ENCODE measurements around the gene CGREF1. TPM values are rescaled to one million over a fixed set of nuclear protein-coding genes. Genes with fewer than 3 reads are reported as not detected.

Gene CGREF1
- total and polyA plus RNA-seq, 4 donors: 19.0 to 55.3 (median 35.4) TPM

DNA sequence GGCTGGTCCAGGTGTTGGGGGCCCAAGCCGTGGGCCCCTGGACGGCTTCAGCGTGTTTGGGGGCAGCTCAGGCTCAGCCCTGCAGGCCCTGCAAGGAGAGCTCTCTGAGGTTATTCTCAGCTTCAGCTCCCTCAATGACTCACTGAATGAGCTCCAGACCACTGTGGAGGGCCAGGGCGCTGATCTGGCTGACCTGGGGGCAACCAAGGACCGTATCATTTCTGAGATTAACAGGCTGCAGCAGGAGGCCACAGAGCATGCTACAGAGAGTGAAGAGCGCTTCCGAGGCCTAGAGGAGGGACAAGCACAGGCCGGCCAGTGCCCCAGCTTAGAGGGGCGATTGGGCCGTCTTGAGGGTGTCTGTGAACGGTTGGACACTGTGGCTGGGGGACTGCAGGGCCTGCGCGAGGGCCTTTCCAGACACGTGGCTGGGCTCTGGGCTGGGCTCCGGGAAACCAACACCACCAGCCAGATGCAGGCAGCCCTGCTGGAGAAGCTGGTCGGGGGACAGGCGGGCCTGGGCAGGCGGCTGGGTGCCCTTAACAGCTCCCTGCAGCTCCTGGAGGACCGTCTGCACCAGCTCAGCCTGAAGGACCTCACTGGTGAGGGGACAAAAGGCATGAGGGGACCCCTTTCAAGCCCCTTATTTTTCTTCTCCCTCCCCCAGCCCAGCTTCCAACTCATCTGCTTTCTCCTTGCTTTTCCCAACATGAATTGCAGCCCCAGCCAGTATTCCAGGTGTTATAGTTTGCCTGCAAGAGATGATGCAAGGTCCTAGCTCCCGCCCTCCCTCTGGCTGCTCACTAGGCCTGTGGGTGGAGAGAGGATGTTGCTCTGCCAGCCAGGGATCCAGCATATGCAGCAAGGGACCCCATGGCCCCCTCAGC, 35.3 kb downstream of the CGREF1 start:
- peaks cover 55% of the 10 kb centered on the region for H3K4me1 ChIP-seq (ENCODE audit: control insufficient read depth, insufficient read depth, low read length)
- no peak overlapping the region for H3K4me3 ChIP-seq (ENCODE audit: low read depth, low read length)

DNA sequence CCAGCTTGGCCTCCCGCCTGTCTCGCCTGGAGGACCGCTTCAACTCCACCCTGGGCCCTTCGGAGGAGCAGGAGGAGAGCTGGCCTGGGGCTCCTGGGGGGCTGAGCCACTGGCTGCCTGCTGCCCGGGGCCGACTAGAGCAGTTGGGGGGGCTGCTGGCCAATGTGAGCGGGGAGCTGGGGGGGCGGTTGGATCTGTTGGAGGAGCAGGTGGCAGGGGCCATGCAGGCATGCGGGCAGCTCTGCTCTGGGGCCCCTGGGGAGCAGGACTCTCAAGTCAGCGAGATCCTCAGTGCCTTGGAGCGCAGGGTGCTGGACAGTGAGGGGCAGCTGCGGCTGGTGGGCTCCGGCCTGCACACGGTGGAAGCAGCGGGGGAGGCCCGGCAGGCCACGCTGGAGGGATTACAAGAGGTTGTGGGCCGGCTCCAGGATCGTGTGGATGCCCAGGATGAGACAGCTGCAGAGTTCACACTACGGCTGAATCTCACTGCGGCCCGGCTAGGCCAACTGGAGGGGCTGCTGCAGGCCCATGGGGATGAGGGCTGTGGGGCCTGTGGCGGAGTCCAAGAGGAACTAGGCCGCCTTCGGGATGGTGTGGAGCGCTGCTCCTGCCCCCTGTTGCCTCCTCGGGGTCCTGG, 36.0 kb downstream of the CGREF1 start:
- no peak for DNase-seq (ENCODE audit: low read depth in 4 of 6, low spot score in 6 of 6)
- Histone ChIP-seq H3K4me3 (ENCODE audit: low read depth, low read length) (no peak overlapping the region), H3K27me3 (ENCODE audit: control insufficient read depth, insufficient read depth, low read length) (peaks cover 2% of the 10 kb centered on the region), H3K27ac (ENCODE audit: low read depth, low read length) (no peak overlapping the region), H3K36me3 (ENCODE audit: control insufficient read depth, insufficient read depth, low read length) (peaks cover 19% of the 10 kb centered on the region), H3K9me3 (ENCODE audit: control insufficient read depth, insufficient read depth, low read length) (no peaks in the 10 kb centered on the region), H3K4me1 (ENCODE audit: control insufficient read depth, insufficient read depth, low read length) (peaks cover 61% of the 10 kb centered on the region)
- WGBS (ENCODE audit: insufficient coverage): 94% methylated on average over 21 of the region's 27 CpGs

More for the DNA sequence above, 35.3 kb downstream of the CGREF1 start:
- Histone ChIP-seq H3K9me3 (ENCODE audit: control insufficient read depth, insufficient read depth, low read length) (no peaks in the 10 kb centered on the region), H3K27ac (ENCODE audit: low read depth, low read length) (no peak overlapping the region), H3K27me3 (ENCODE audit: control insufficient read depth, insufficient read depth, low read length) (no peaks in the 10 kb centered on the region), H3K36me3 (ENCODE audit: control insufficient read depth, insufficient read depth, low read length) (peaks cover 19% of the 10 kb centered on the region)
- no peak for DNase-seq (ENCODE audit: low read depth in 4 of 6, low spot score in 6 of 6)
- WGBS (ENCODE audit: insufficient coverage): 85% methylated on average over 19 of the region's 20 CpGs

DNA sequence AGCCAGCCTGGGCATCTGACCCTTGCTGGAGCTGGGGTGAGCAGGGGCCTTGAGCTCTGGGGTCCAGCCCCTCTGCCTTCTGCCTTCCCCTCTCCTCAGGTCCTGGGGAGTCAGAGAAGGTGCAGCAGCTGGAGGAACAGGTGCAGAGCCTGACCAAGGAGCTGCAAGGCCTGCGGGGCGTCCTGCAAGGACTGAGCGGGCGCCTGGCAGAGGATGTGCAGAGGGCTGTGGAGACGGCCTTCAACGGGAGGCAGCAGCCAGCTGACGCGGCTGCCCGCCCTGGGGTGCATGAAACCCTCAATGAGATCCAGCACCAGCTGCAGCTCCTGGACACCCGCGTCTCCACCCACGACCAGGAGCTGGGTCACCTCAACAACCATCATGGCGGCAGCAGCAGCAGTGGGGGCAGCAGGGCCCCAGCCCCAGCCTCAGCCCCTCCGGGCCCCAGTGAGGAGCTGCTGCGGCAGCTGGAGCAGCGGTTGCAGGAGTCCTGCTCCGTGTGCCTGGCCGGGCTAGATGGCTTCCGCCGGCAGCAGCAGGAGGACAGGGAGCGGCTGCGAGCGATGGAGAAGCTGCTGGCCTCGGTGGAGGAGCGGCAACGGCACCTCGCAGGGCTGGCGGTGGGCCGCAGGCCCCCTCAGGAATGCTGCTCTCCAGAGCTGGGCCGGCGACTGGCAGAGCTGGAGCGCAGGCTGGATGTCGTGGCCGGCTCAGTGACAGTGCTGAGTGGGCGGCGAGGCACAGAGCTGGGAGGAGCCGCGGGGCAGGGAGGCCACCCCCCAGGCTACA, 36.8 kb downstream of the CGREF1 start:
- WGBS (ENCODE audit: insufficient coverage): 92% methylated on average over 38 of the region's 38 CpGs
- no peaks in the 10 kb centered on the region for H3K9me3 ChIP-seq (ENCODE audit: control insufficient read depth, insufficient read depth, low read length)
- H3K36me3 ChIP-seq (ENCODE audit: control insufficient read depth, insufficient read depth, low read length): peaks cover 19% of the 10 kb centered on the region
- no peak for DNase-seq (ENCODE audit: low read depth in 4 of 6, low spot score in 6 of 6)
- H3K27me3 ChIP-seq (ENCODE audit: control insufficient read depth, insufficient read depth, low read length): peaks cover 2% of the 10 kb centered on the region
- no peak overlapping the region for H3K4me3 ChIP-seq (ENCODE audit: low read depth, low read length)
- peaks cover 59% of the 10 kb centered on the region for H3K4me1 ChIP-seq (ENCODE audit: control insufficient read depth, insufficient read depth, low read length)
- no peak overlapping the region for H3K27ac ChIP-seq (ENCODE audit: low read depth, low read length)

DNA sequence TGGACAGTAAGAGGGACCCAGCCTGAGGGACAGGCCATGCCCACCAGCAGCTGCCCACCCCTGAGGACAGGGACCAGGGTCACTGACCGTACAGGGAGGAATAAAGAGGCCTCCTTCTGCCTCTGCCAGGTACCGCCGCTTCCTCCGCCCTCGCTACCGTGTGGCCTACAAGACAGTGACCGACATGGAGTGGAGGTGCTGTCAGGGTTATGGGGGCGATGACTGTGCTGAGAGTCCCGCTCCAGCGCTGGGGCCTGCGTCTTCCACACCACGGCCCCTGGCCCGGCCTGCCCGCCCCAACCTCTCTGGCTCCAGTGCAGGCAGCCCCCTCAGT, 38.4 kb downstream of the CGREF1 start:
- Histone ChIP-seq H3K27ac (ENCODE audit: low read depth, low read length) (peak overlapping the region; percentile 1), H3K9me3 (ENCODE audit: control insufficient read depth, insufficient read depth, low read length) (no peaks in the 10 kb centered on the region), H3K36me3 (ENCODE audit: control insufficient read depth, insufficient read depth, low read length) (peaks cover 19% of the 10 kb centered on the region), H3K4me1 (ENCODE audit: control insufficient read depth, insufficient read depth, low read length) (peaks cover 50% of the 10 kb centered on the region), H3K4me3 (ENCODE audit: low read depth, low read length) (no peak overlapping the region), H3K27me3 (ENCODE audit: control insufficient read depth, insufficient read depth, low read length) (peaks cover 2% of the 10 kb centered on the region)
- WGBS (ENCODE audit: insufficient coverage): 92% methylated on average over 10 of the region's 14 CpGs
- no peak for DNase-seq (ENCODE audit: low read depth in 4 of 6, low spot score in 6 of 6)

DNA sequence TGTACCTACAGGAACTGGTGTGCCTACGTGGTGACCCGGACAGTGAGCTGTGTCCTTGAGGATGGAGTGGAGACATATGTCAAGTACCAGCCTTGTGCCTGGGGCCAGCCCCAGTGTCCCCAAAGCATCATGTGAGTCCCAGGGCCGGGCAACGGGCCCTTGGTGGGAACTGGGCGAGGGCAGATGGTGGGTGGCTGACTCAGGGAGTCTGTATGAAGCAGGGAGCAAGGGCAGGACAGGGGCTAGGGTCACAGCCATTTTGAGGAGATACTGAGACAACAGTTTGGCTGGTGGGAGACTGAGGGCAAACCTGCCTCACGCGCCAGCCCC, 38.8 kb downstream of the CGREF1 start:
- H3K4me3 ChIP-seq (ENCODE audit: low read depth, low read length): no peak overlapping the region
- peaks cover 2% of the 10 kb centered on the region for H3K27me3 ChIP-seq (ENCODE audit: control insufficient read depth, insufficient read depth, low read length)
- no peak for DNase-seq (ENCODE audit: low read depth in 4 of 6, low spot score in 6 of 6)
- peaks cover 48% of the 10 kb centered on the region for H3K4me1 ChIP-seq (ENCODE audit: control insufficient read depth, insufficient read depth, low read length)
- H3K36me3 ChIP-seq (ENCODE audit: control insufficient read depth, insufficient read depth, low read length): peaks cover 19% of the 10 kb centered on the region
- no peaks in the 10 kb centered on the region for H3K9me3 ChIP-seq (ENCODE audit: control insufficient read depth, insufficient read depth, low read length)
- 92% methylated on average over 7 of the region's 7 CpGs for WGBS (ENCODE audit: insufficient coverage)
- H3K27ac ChIP-seq (ENCODE audit: low read depth, low read length): no peak overlapping the region

DNA sequence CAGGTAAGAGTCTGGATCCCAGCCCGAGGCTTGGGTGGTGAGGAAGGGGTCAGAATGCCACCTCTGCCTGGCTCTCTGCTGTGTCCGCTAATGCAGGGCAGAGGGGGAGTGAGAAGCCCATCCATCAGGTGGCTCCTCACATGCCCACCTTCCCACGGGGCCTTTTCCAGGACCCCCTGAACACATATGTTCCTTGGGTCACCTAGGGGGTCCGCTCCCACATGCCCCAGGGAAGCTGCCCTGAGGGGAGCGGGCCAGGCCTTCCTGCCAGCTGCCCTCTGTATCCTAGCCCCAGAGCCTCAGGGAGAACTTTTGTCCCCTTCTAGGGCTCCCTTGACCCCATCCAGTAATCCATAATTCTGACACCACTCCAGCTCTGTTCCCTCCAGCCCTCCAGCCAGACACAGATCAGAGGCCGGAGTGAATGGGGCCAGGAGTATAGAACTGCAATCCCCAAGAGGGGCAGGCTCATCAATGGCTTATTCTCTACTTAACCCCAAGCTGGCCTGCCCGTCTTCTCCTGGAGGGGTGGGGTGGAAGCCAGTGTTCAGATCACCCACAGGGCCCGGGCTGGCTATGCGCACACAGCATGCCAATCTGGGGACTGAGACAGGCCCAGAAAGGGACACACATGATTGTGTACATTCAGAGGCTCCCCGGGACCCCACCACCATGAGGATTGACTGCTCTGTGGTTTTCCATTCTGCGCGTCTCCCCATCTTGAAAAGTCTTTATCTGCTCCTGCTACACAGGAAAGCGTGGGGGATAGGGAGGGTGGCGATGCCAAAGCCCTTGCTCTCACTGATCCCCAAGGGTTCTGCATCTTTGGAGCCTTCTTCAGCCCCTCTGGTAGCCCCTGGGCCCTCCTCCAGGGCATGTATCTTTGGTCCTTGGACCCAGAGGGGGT, 39.4 kb downstream of the CGREF1 start:
- Histone ChIP-seq H3K36me3 (ENCODE audit: control insufficient read depth, insufficient read depth, low read length) (peaks cover 19% of the 10 kb centered on the region), H3K4me3 (ENCODE audit: low read depth, low read length) (peak overlapping the region; percentile 48), H3K4me1 (ENCODE audit: control insufficient read depth, insufficient read depth, low read length) (peaks cover 46% of the 10 kb centered on the region), H3K27me3 (ENCODE audit: control insufficient read depth, insufficient read depth, low read length) (peaks cover 2% of the 10 kb centered on the region), H3K9me3 (ENCODE audit: control insufficient read depth, insufficient read depth, low read length) (no peaks in the 10 kb centered on the region), H3K27ac (ENCODE audit: low read depth, low read length) (peak overlapping the region; percentile 84)
- 83% methylated on average over 11 of the region's 14 CpGs for WGBS (ENCODE audit: insufficient coverage)
- no peak for DNase-seq (ENCODE audit: low read depth in 4 of 6, low spot score in 6 of 6)

DNA sequence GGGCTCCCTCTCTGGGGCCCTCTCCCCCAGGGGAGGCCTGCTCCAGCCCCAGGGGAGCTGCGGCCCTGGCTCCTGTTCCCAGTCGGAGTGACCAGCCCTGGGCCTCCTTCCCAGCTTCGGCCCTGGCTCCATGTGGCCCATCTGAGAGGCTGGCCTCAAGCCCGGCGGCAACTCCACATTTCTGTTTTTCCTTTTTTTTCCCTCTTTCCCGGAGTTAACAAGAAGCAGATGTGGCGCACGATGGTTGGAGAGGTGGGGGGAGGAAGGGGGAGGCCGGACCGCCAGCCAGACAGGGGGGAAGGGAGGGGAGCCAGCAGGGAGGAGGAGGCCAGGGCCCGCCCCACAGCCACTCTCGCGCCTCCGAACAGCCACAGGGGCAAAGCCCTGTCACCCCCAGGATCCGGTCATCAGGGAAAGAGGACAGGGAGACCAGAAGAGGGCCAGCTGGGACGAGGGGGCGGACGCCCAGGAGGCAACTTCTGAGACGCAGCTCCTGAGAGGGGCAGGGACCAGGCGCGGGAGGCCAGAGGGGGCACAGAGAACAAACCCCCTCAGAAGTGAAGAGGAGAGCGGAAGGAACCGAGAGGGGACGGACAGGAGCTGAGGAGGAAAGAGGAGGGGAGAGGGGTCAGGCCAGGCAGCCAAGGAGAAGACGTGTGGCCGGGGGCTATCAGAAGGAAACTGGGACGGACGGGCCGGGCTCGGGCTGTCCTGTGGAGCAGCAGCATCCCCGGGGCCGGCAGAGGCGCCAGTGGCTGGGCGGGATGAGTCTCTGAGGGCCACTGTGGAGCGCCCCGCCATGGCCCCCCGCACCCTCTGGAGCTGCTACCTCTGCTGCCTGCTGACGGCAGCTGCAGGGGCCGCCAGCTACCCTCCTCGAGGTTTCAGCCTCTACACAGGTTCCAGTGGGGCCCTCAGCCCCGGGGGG, 40.4 kb downstream of the CGREF1 start, which contains the start of gene EMILIN1:
Gene EMILIN1 (plus strand): TSS at position 349 of the 928 bp plus-strand sequence. CDS start 451 bp downstream, at position 800.
- Histone ChIP-seq H3K4me1 (ENCODE audit: control insufficient read depth, insufficient read depth, low read length) (peaks cover 46% of the 10 kb centered on the region), H3K27me3 (ENCODE audit: control insufficient read depth, insufficient read depth, low read length) (peaks cover 2% of the 10 kb centered on the region), H3K36me3 (ENCODE audit: control insufficient read depth, insufficient read depth, low read length) (peaks cover 16% of the 10 kb centered on the region), H3K9me3 (ENCODE audit: control insufficient read depth, insufficient read depth, low read length) (no peaks in the 10 kb centered on the region), H3K4me3 (ENCODE audit: low read depth, low read length) (peak within 1 kb of the TSS; percentile 48), H3K27ac (ENCODE audit: low read depth, low read length) (peak within 1 kb of the TSS; percentile 84)
- DNase-seq (ENCODE audit: low read depth in 4 of 6, low spot score in 6 of 6): peak in 2 of 6 donors; percentile 31 to 90
- 30% methylated on average over 35 of the region's 41 CpGs for WGBS (ENCODE audit: insufficient coverage)

DNA sequence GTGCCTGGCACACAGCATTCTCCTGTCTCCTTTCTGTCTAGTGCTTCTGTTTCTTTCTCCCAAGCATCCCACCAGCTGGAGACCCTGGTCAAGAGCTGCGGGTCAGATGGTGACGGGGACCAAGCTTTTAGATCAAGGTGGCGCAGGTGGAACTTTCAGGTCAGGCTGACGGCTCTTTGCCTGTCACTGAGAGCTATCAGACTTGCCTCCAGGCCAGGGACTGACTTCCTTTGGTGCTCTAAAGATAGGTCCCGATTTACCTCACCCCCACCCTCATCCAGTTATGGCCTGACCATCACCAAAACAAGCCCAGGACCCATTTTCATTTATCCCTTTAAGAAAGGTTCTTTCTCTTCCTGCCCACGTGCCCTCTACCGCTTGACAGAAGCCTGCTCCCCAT, 41.7 kb downstream of the CGREF1 start:
- peaks cover 2% of the 10 kb centered on the region for H3K27me3 ChIP-seq (ENCODE audit: control insufficient read depth, insufficient read depth, low read length)
- DNase-seq (ENCODE audit: low read depth in 4 of 6, low spot score in 6 of 6): no peak

More for the DNA sequence above, 41.7 kb downstream of the CGREF1 start:
- H3K4me1 ChIP-seq (ENCODE audit: control insufficient read depth, insufficient read depth, low read length): peaks cover 52% of the 10 kb centered on the region
- no peak overlapping the region for H3K27ac ChIP-seq (ENCODE audit: low read depth, low read length)
- no peaks in the 10 kb centered on the region for H3K9me3 ChIP-seq (ENCODE audit: control insufficient read depth, insufficient read depth, low read length)
- peaks cover 4% of the 10 kb centered on the region for H3K36me3 ChIP-seq (ENCODE audit: control insufficient read depth, insufficient read depth, low read length)
- H3K4me3 ChIP-seq (ENCODE audit: low read depth, low read length): no peak overlapping the region
- WGBS (ENCODE audit: insufficient coverage): 86% methylated on average over 7 of the region's 7 CpGs

Data from spinal cord (tissue), 10 donors.